Endothelial cell of umbilical vein (primary cell): ENCODE data around the gene NDUFB5.

ENCODE experiments used
- CTCF ChIP-seq, 2 donors: IDR thresholded peaks; 1 replicate in 1 of 2; 2 replicates in 1 of 2; pipeline ENCODE4 v1.5.1; 2011; ENCODE audit warnings: low read length in 2 of 2, mild to moderate bottlenecking in 2 of 2, moderate library complexity in 2 of 2, control low read depth in 1 of 2, inconsistent platforms in 1 of 2, low read depth in 1 of 2; ENCODE audit not compliant: insufficient read depth in 1 of 2; ENCODE audit errors: extremely low read depth in 1 of 2
- MAX ChIP-seq: IDR thresholded peaks from 2 replicates; pipeline ENCODE4 v1.6.1; 2011; ENCODE audit not compliant: insufficient read depth, insufficient read length
- POLR2A ChIP-seq: IDR thresholded peaks from 2 replicates; pipeline ENCODE4 v1.6.1; 2012; ENCODE audit warnings: low read depth, mild to moderate bottlenecking, control low read depth, low read length
- POLR2AphosphoS5 ChIP-seq: IDR thresholded peaks from 2 replicates; pipeline ENCODE4 v1.6.1; 2012; ENCODE audit warnings: low read depth, mild to moderate bottlenecking, control low read depth, low read length, moderate library complexity; ENCODE audit not compliant: insufficient read depth

GRCh38 chr3:179640469-179640868 is 35.9 kb downstream of the NDUFB5 start:
- TF ChIP-seq CTCF (IDR thresholded peaks at IDR 0.05; ENCODE audit: extremely low read depth in 1 of 2, insufficient read depth in 1 of 2, low read depth in 1 of 2, low read length in 2 of 2) (no peak), MAX (no peak), POLR2A (no peak), POLR2AphosphoS5 (no peak)
